Measurements from ENCODE around the gene SYTL3. TPM values are rescaled to one million over a fixed set of nuclear protein-coding genes. Genes with fewer than 3 reads are reported as not detected.
A peak's percentile ranks its signal among the peaks of the same experiment; 100 is the strongest.
"Not testable (repeated sequence)": the region's sequence is repeated elsewhere in the genome, so short reads cannot be mapped to it uniquely, and the experiment has no call there.

SYTL3 gene
- total RNA-seq, 3 donors from 2014 or later = 33.6 to 72.6 (median 38.5) TPM

- Mint-ChIP-seq H3K4me1 (ENCODE audit: low read depth) (peaks cover 19% of the 10 kb centered on the region), H3K27me3 (ENCODE audit: low read depth) (no peaks in the 10 kb centered on the region), H3K9me3 (no peaks in the 10 kb centered on the region), H3K36me3 (ENCODE audit: insufficient read depth) (peaks cover 48% of the 10 kb centered on the region), H3K4me3 (no peak overlapping the region)
- no peak for ATAC-seq
- no peak for DNase-seq
Measured at GRCh38 chr6:158627940-158628211, 22.0 kb upstream of the SYTL3 start.

- no peak overlapping the region for H3K4me3 Mint-ChIP-seq
- no peaks in the 10 kb centered on the region for H3K27me3 Mint-ChIP-seq (ENCODE audit: low read depth)
- ATAC-seq (no peak), DNase-seq (no peak)
- H3K9me3 Mint-ChIP-seq = no peaks in the 10 kb centered on the region
- H3K4me1 Mint-ChIP-seq (ENCODE audit: low read depth) = peaks cover 19% of the 10 kb centered on the region
- peaks cover 51% of the 10 kb centered on the region for H3K36me3 Mint-ChIP-seq (ENCODE audit: insufficient read depth)
Measured at GRCh38 chr6:158628542-158628941, 21.3 kb upstream of the SYTL3 start.

GRCh38 chr6:158629367-158630221, 20.3 kb upstream of the SYTL3 start:
- peaks cover 51% of the 10 kb centered on the region for H3K36me3 Mint-ChIP-seq (ENCODE audit: insufficient read depth)
- H3K9me3 Mint-ChIP-seq = no peaks in the 10 kb centered on the region
- H3K27me3 Mint-ChIP-seq (ENCODE audit: low read depth) = no peaks in the 10 kb centered on the region
- H3K4me3 Mint-ChIP-seq = no peak overlapping the region
- ATAC-seq = peak; percentile 31 to 62
- H3K4me1 Mint-ChIP-seq (ENCODE audit: low read depth) = peaks cover 23% of the 10 kb centered on the region
- peak; percentile 36 for DNase-seq

GRCh38 chr6:158630938-158631616, 18.8 kb upstream of the SYTL3 start:
- no peaks in the 10 kb centered on the region for H3K27me3 Mint-ChIP-seq (ENCODE audit: low read depth)
- peaks cover 36% of the 10 kb centered on the region for H3K4me1 Mint-ChIP-seq (ENCODE audit: low read depth)
- H3K36me3 Mint-ChIP-seq (ENCODE audit: insufficient read depth) = peaks cover 53% of the 10 kb centered on the region
- DNase-seq (no peak), ATAC-seq (no peak)
- no peak overlapping the region for H3K4me3 Mint-ChIP-seq
- H3K9me3 Mint-ChIP-seq = no peaks in the 10 kb centered on the region

- ATAC-seq = no peak
- DNase-seq = no peak
- Mint-ChIP-seq H3K36me3 (ENCODE audit: insufficient read depth) (peaks cover 53% of the 10 kb centered on the region), H3K27me3 (ENCODE audit: low read depth) (no peaks in the 10 kb centered on the region), H3K9me3 (no peaks in the 10 kb centered on the region), H3K4me3 (no peak overlapping the region), H3K4me1 (ENCODE audit: low read depth) (peaks cover 43% of the 10 kb centered on the region)
Measured at GRCh38 chr6:158631678-158632537, 17.9 kb upstream of the SYTL3 start.

GRCh38 chr6:158632538-158633119, 17.2 kb upstream of the SYTL3 start:
- not testable (repeated sequence) for H3K27me3 Mint-ChIP-seq (ENCODE audit: low read depth); DNase-seq; H3K4me3 Mint-ChIP-seq; ATAC-seq; H3K9me3 Mint-ChIP-seq
- Mint-ChIP-seq H3K4me1 (ENCODE audit: low read depth) (peaks cover 44% of the 10 kb centered on the region), H3K36me3 (ENCODE audit: insufficient read depth) (peaks cover 51% of the 10 kb centered on the region)

GRCh38 chr6:158633127-158633526, 16.7 kb upstream of the SYTL3 start:
- Mint-ChIP-seq H3K9me3 (no peaks in the 10 kb centered on the region), H3K4me3 (no peak overlapping the region), H3K36me3 (ENCODE audit: insufficient read depth) (peaks cover 48% of the 10 kb centered on the region), H3K4me1 (ENCODE audit: low read depth) (peaks cover 44% of the 10 kb centered on the region), H3K27me3 (ENCODE audit: low read depth) (no peaks in the 10 kb centered on the region)
- DNase-seq = no peak
- ATAC-seq = no peak

- ATAC-seq (no peak), DNase-seq (no peak)
- Mint-ChIP-seq H3K27me3 (ENCODE audit: low read depth) (no peaks in the 10 kb centered on the region), H3K9me3 (no peaks in the 10 kb centered on the region), H3K4me3 (no peak overlapping the region), H3K36me3 (ENCODE audit: insufficient read depth) (peaks cover 49% of the 10 kb centered on the region), H3K4me1 (ENCODE audit: low read depth) (peaks cover 56% of the 10 kb centered on the region)
Measured at GRCh38 chr6:158634695-158635426, 15.0 kb upstream of the SYTL3 start.

- ATAC-seq = no peak
- Mint-ChIP-seq H3K9me3 (no peaks in the 10 kb centered on the region), H3K27me3 (ENCODE audit: low read depth) (no peaks in the 10 kb centered on the region), H3K4me1 (ENCODE audit: low read depth) (peaks cover 61% of the 10 kb centered on the region), H3K4me3 (no peak overlapping the region), H3K36me3 (ENCODE audit: insufficient read depth) (peaks cover 53% of the 10 kb centered on the region)
- no peak for DNase-seq
Measured at GRCh38 chr6:158635427-158636073, 14.3 kb upstream of the SYTL3 start.

- Mint-ChIP-seq H3K27me3 (ENCODE audit: low read depth) (no peaks in the 10 kb centered on the region), H3K9me3 (no peaks in the 10 kb centered on the region), H3K4me3 (no peak overlapping the region), H3K36me3 (ENCODE audit: insufficient read depth) (peaks cover 51% of the 10 kb centered on the region), H3K4me1 (ENCODE audit: low read depth) (peaks cover 64% of the 10 kb centered on the region)
- DNase-seq (no peak), ATAC-seq (no peak)
Measured at GRCh38 chr6:158636778-158637177, 13.1 kb upstream of the SYTL3 start.

GRCh38 chr6:158638324-158638854, 11.5 kb upstream of the SYTL3 start:
- H3K4me1 Mint-ChIP-seq (ENCODE audit: low read depth) = peaks cover 77% of the 10 kb centered on the region
- peaks cover 55% of the 10 kb centered on the region for H3K36me3 Mint-ChIP-seq (ENCODE audit: insufficient read depth)

GRCh38 chr6:158639056-158639455, 10.8 kb upstream of the SYTL3 start:
- H3K36me3 Mint-ChIP-seq (ENCODE audit: insufficient read depth) = peaks cover 55% of the 10 kb centered on the region
- peaks cover 77% of the 10 kb centered on the region for H3K4me1 Mint-ChIP-seq (ENCODE audit: low read depth)
- ATAC-seq (no peak), DNase-seq (no peak)
- H3K9me3 Mint-ChIP-seq = no peaks in the 10 kb centered on the region
- no peaks in the 10 kb centered on the region for H3K27me3 Mint-ChIP-seq (ENCODE audit: low read depth)
- no peak overlapping the region for H3K4me3 Mint-ChIP-seq

More at GRCh38 chr6:158638324-158638854, 11.5 kb upstream of the SYTL3 start:
- Mint-ChIP-seq H3K27me3 (ENCODE audit: low read depth) (no peaks in the 10 kb centered on the region), H3K4me3 (no peak overlapping the region), H3K9me3 (no peaks in the 10 kb centered on the region)
- ATAC-seq (no peak), DNase-seq (no peak)

- H3K36me3 Mint-ChIP-seq (ENCODE audit: insufficient read depth) = peaks cover 48% of the 10 kb centered on the region
- no peak for DNase-seq
- H3K9me3 Mint-ChIP-seq = no peaks in the 10 kb centered on the region
- no peak for ATAC-seq
- H3K4me1 Mint-ChIP-seq (ENCODE audit: low read depth) = peaks cover 72% of the 10 kb centered on the region
- no peaks in the 10 kb centered on the region for H3K27me3 Mint-ChIP-seq (ENCODE audit: low read depth)
- H3K4me3 Mint-ChIP-seq = peak overlapping the region; percentile 8
Measured at GRCh38 chr6:158640519-158640918, 9.3 kb upstream of the SYTL3 start.
